ENCODE measurements around the gene VENTX. TPM values are rescaled to one million over a fixed set of nuclear protein-coding genes. Genes with fewer than 3 reads are reported as not detected.
"Not testable (repeated sequence)": the region's sequence is repeated elsewhere in the genome, so short reads cannot be mapped to it uniquely, and the experiment has no call there.

The VENTX gene
- polyA plus RNA-seq, 1 donor: 0.22 TPM

- DNase-seq: no peak
Observed at GRCh38 chr10:133217800-133218589, 19.7 kb upstream of the VENTX start.

DNA sequence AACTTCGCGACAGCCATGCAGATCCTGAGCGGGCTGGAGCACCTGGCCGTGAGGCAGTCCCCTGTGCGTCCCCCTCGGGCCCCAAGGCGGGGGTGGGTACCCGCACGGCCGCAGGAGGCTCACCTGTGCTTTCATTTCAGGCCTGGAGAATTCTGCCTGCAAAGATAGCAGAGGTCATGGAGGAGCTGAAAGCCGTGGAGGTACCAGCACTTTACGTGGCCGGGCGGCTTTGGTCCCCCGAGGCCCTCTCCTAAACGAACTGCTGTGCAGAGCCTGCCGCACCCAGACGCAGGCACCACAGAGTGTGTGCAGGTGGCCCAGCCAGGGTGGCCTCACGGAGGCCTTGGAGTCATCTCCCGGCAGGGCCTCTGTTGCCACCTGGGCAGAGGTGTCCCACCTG lies 18.8 kb upstream of the VENTX start:
- DNase-seq: no peak

GRCh38 chr10:133219782-133220181 lies 17.9 kb upstream of the VENTX start:
- no peak for DNase-seq

GRCh38 chr10:133221331-133221730 lies 16.3 kb upstream of the VENTX start:
- no peak for DNase-seq

- DNase-seq: not testable (repeated sequence)
Observed at GRCh38 chr10:133221756-133222155, 15.9 kb upstream of the VENTX start.

- DNase-seq: no peak
Observed at GRCh38 chr10:133224076-133224475, 13.6 kb upstream of the VENTX start.

DNA sequence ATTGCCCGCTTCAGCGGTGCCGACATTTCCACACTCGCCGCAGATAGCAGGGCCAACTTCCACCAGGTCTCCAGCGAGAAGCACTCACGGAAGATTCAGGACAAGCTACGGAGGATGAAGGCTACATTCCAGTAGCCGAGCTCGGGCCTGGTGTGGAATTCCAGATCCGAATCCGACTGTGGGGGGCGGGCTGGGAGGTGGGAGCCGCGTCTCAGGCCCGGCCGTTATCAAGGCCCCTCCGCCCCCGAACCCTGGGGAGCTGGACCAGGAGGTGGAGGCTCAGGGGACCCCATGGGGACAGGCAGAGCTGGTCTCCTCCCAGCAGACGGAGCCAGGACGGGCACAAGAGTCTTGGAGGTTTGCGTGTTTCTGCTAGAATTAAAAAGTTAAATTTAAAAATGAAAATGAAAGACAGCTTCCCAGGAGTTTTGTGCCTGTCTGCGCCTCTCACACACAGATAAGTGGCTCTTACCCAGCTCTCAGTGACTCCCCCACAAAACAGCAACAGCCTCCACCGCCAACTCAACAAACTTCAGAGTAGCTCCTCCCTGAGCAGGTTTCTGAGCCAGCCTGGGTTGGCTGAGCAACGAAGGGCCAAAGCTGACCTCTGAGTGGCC lies 12.8 kb upstream of the VENTX start:
- no peak for DNase-seq

DNA sequence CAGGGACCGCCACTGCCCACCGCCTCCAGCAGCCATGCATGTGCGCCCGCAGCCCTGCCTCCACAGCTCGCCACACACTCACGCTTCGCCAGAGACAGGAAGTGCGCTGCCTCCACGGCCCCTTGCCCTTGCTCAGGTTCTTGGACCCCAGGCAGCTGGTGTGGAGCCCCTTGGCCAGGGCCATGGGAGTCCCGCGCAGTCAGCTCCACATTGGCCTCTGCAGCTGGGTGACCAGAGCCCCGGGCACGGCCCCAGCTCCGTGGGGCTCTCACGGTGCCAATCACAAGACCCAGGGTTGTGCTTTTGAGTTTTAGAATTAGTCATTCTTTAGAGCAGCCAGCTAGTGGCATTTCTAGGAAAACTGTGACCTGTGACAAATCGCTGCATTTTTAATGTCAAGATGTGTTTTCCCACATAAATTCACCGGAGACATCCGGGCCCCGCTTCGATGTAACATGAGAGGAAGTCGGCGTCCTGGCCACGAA lies 11.9 kb upstream of the VENTX start:
- no peak for DNase-seq

GRCh38 chr10:133226251-133226808 lies 11.3 kb upstream of the VENTX start:
- no peak for DNase-seq

DNA sequence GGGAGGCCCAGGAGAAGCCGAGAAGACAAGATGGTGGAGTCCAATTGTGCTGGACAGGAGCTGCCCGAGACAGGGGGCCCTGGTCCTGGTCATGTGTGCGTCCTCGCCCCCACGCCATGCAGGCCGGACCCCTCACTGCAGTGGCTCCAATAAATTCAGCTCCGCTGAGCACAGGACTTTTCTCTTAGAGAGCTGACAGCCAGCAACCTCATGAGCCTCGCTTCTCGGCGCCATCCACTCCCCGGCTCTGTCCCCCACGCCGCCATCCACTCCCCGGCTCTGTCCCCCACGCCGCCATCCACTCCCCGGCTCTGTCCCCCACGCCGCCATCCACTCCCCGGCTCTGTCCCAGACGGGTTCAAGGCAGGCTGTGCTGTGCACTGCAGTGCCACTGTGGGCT lies 10.4 kb upstream of the VENTX start:
- no peak for DNase-seq

- DNase-seq: no peak
Observed at GRCh38 chr10:133229265-133230043, 8.2 kb upstream of the VENTX start.

DNA sequence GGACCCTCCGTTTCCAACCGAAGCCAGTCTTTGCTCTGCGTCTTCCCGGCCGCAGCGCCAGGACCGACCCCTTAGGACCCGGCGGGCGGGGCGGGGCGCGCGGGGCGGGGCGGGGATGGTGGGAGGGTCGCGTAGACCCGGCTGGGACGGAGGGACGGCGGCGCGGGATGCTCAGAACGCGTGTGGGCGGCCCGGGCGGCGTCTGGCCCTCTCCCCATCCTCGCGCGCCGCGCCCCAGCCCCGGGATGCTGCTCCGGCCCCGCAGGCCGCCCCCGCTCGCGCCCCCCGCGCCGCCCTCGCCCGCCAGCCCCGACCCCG lies 7.7 kb upstream of the VENTX start, which contains the start of gene UTF1:
Gene UTF1, plus strand, starts transcription at position 174 of the 318 bp plus-strand sequence. Its CDS starts 72 bp downstream, at position 246.
- DNase-seq: no peak

GRCh38 chr10:133230387-133231195 lies 7.1 kb upstream of the VENTX start:
- no peak for DNase-seq

DNA sequence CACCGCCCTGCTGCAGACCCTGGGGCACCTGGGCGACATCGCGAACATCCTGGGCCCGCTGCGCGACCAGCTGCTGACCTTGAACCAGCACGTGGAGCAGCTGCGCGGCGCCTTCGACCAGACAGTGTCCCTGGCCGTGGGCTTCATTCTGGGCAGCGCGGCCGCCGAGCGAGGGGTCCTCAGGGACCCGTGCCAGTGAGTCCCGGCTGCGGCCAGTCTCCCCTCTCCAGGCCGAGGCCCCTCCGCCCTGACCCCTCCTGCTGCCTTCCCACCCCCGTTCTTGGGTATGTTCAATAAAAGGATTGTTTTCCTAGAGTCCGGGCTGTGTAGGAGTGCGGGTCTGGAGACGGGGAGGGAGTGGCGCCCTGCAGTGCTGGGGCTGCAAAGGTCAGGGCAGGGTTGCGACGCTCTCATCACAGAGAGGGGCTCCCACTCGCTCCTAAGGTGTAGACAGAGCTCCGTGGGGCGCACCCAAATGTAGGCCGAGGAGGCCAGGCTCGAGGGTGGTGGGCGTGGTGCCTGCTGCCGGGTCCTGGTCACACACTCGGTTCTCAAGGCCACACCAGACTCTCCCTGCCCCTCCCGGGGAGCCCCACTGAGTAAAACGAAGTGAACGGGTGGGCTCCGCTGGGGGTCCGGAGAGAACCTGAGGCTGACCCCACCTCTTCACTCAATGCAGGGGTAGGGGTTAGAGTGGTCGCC lies 6.3 kb upstream of the VENTX start:
- no peak for DNase-seq

GRCh38 chr10:133231946-133232574 lies 5.6 kb upstream of the VENTX start:
- no peak for DNase-seq

DNA sequence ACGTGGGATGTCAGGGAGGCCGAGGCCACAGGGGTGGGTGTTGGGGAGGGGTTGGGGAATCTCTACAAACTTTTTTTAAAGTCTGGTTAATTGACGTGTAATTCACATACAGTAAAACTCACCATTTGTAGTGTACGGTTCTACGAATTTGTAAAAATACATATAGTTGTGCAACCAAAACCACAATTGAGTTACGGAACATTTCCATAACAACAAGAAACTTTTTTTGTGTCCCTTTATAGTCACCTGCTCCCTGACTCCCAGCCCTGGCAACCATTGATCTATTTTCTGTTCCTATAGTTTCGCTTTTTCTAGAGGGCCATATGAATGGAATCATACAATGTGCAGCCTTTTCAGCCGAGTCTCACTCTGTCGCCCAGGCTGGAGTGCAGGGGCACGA lies 2.9 kb upstream of the VENTX start:
- not testable (repeated sequence) for DNase-seq

- DNase-seq: no peak
Observed at GRCh38 chr10:133235265-133235855, 2.3 kb upstream of the VENTX start.

DNA sequence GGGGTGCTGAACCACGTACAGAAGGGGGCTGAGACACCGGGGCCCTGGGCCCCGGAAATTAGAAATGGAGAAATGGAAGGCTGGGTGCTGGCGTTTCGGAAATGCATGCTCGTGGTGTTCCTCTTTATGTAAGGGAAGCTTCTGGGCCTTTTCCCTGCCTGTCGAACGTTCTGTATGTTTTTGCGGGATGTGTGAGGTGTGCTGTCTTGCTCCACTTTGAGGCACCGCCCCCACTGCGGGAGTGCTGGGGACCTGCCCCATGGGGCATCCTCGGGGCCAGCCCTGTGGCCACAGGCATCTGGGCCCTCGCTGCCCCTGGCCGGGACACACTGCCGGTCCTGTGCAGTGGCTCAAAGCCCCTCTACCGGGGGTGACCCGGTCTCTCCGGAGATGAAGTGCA lies 1.7 kb upstream of the VENTX start:
- no peak for DNase-seq

GRCh38 chr10:133236401-133237240 lies 1.0 kb upstream of the VENTX start:
- no peak for DNase-seq

GRCh38 chr10:133237241-133237587 lies 441 bp upstream of the VENTX start:
- DNase-seq: no peak

Measured in hindlimb muscle (tissue), 1 donor.